Tibial artery (tissue), 4 donors: Measurements from ENCODE around the gene GRM5.

ENCODE experiments used
- DNase-seq, 2 donors: peaks; one replicate each; pipeline ENCODE4 v3.0.0-alpha.2; 2019
- H3K27ac ChIP-seq, 2 donors: fragments of 200-600 bp; sonication (generic) in 1 of 2; 1 replicate in 1 of 2; 2 replicates in 1 of 2; pipeline ENCODE4 v1.5.1; 2018 to 2019; ENCODE audit warnings: mild to moderate bottlenecking in 1 of 2
- H3K27me3 ChIP-seq, 2 donors: fragments of 200-600 bp; sonication (generic) in 1 of 2; one replicate each; pipeline versions ENCODE4 v1.5.1 to v1.6.0; 2016 to 2019
- H3K36me3 ChIP-seq, 3 donors: fragments of 200-600 bp; sonication (generic) in 2 of 3; one replicate each; pipeline ENCODE4 v1.5.1; 2016 to 2019; ENCODE audit warnings: mild to moderate bottlenecking in 2 of 3
- H3K4me1 ChIP-seq, 4 donors: fragments of 200-600 bp; sonication (generic) in 2 of 4; 1 replicate in 3 of 4; 2 replicates in 1 of 4; pipeline ENCODE4 v1.5.1; 2016 to 2019
- H3K4me3 ChIP-seq, 2 donors: fragments of 200-600 bp; sonication (generic) in 1 of 2; 1 replicate in 1 of 2; 2 replicates in 1 of 2; pipeline ENCODE4 v1.5.1; 2018 to 2019; ENCODE audit warnings: mild to moderate bottlenecking in 2 of 2
- H3K9me3 ChIP-seq, 3 donors: fragments of 200-600 bp; sonication (generic) in 1 of 3; one replicate each; pipeline ENCODE4 v1.5.1; 2016 to 2019
- CTCF ChIP-seq, 2 experiments: fragments of 200-600 bp in 1 of 2; fragments of 450-650 bp in 1 of 2; IDR thresholded peaks; one replicate each; pipeline ENCODE4 v1.5.1; 2017 to 2019; ENCODE audit warnings: antibody characterized with exemption in 2 of 2, mild to moderate bottlenecking in 1 of 2, moderate library complexity in 1 of 2
- intact Hi-C: fragments of 100-400 bp; cut with DNase I; formaldehyde crosslinking; loops from one replicate; pipeline ENCODE4 v1.15.0; 2023; ENCODE audit warnings: low total_unique reads

Gene GRM5

GRCh38 chr11:88594274-88594950 lies 471.4 kb downstream of the GRM5 start:
- H3K27me3 ChIP-seq, result no peaks in the 10 kb centered on the region
- H3K9me3 ChIP-seq, result no peaks in the 10 kb centered on the region
- intact Hi-C loops, result no loop called here
- H3K4me3 ChIP-seq, result no peak overlapping the region
- H3K4me1 ChIP-seq, result no peaks in the 10 kb centered on the region
- H3K27ac ChIP-seq, result no peak overlapping the region
- TF ChIP-seq CTCF (IDR thresholded peaks at IDR 0.05), result no peak
- DNase-seq, result no peak
- H3K36me3 ChIP-seq, result no peaks in the 10 kb centered on the region

- H3K4me1 ChIP-seq, result no peaks in the 10 kb centered on the region
- no peak for TF ChIP-seq CTCF (IDR thresholded peaks at IDR 0.05)
- H3K27ac ChIP-seq, result no peak overlapping the region
- DNase-seq, result no peak
- H3K4me3 ChIP-seq, result no peak overlapping the region
- no peaks in the 10 kb centered on the region for H3K9me3 ChIP-seq
- H3K36me3 ChIP-seq, result no peaks in the 10 kb centered on the region
- H3K27me3 ChIP-seq, result no peaks in the 10 kb centered on the region
- intact Hi-C loops, result no loop called here
Observed at GRCh38 chr11:88590361-88590760, 475.4 kb downstream of the GRM5 start.

- no peak for DNase-seq
- H3K27ac ChIP-seq, result no peak overlapping the region
- H3K36me3 ChIP-seq, result no peaks in the 10 kb centered on the region
- no peak for TF ChIP-seq CTCF (IDR thresholded peaks at IDR 0.05)
- no peaks in the 10 kb centered on the region for H3K4me1 ChIP-seq
- no peak overlapping the region for H3K4me3 ChIP-seq
- no peaks in the 10 kb centered on the region for H3K9me3 ChIP-seq
- intact Hi-C loops, result no loop called here
- H3K27me3 ChIP-seq, result no peaks in the 10 kb centered on the region
Observed at GRCh38 chr11:88583251-88583650, 482.5 kb downstream of the GRM5 start.

- no peak for DNase-seq
- no peaks in the 10 kb centered on the region for H3K4me1 ChIP-seq
- no peak overlapping the region for H3K4me3 ChIP-seq
- H3K27ac ChIP-seq, result no peak overlapping the region
- H3K27me3 ChIP-seq, result no peaks in the 10 kb centered on the region
- no peaks in the 10 kb centered on the region for H3K9me3 ChIP-seq
- intact Hi-C loops, result no loop called here
- no peak for TF ChIP-seq CTCF (IDR thresholded peaks at IDR 0.05)
- no peaks in the 10 kb centered on the region for H3K36me3 ChIP-seq
Observed at GRCh38 chr11:88579466-88579865, 486.3 kb downstream of the GRM5 start.

- no peak for DNase-seq
- no peaks in the 10 kb centered on the region for H3K4me1 ChIP-seq
- no peaks in the 10 kb centered on the region for H3K36me3 ChIP-seq
- H3K27me3 ChIP-seq, result no peaks in the 10 kb centered on the region
- intact Hi-C loops, result no loop called here
- no peak overlapping the region for H3K27ac ChIP-seq
- H3K9me3 ChIP-seq, result no peaks in the 10 kb centered on the region
- H3K4me3 ChIP-seq, result no peak overlapping the region
- no peak for TF ChIP-seq CTCF (IDR thresholded peaks at IDR 0.05)
Observed at GRCh38 chr11:88576741-88577140, 489.0 kb downstream of the GRM5 start.

- Histone ChIP-seq H3K4me1 (no peaks in the 10 kb centered on the region), H3K4me3 (no peak overlapping the region), H3K27me3 (no peaks in the 10 kb centered on the region), H3K9me3 (no peaks in the 10 kb centered on the region), H3K27ac (no peak overlapping the region), H3K36me3 (no peaks in the 10 kb centered on the region)
- no peak for TF ChIP-seq CTCF (IDR thresholded peaks at IDR 0.05)
- intact Hi-C loops, result no loop called here
- no peak for DNase-seq
Observed at GRCh38 chr11:88575916-88576315, 489.9 kb downstream of the GRM5 start.
